Transverse colon (tissue), 4 donors: Measurements from ENCODE around the gene NOC2L. TPM values are rescaled to one million over a fixed set of nuclear protein-coding genes. Genes with fewer than 3 reads are reported as not detected.

Experiments
- DNase-seq: peaks from one replicate; pipeline ENCODE4 v3.0.0-alpha.2; 2019
- H3K27ac ChIP-seq, 4 donors: fragments of 200-600 bp; sonication (generic); 2 replicates each; pipeline ENCODE4 v1.5.1; 2016 to 2018; ENCODE audit warnings: inconsistent platforms in 4 of 4
- H3K27me3 ChIP-seq: fragments of 200-600 bp; sonication (generic); 2 replicates; pipeline ENCODE4 v1.5.1; 2017; ENCODE audit warnings: inconsistent platforms
- H3K36me3 ChIP-seq, 4 donors: fragments of 200-600 bp; sonication (generic); 2 replicates each; pipeline ENCODE4 v1.5.1; 2017 to 2019; ENCODE audit warnings: inconsistent platforms in 4 of 4
- H3K4me1 ChIP-seq, 4 donors: fragments of 200-600 bp; sonication (generic); 2 replicates each; pipeline ENCODE4 v1.5.1; 2017 to 2020; ENCODE audit warnings: inconsistent platforms in 4 of 4
- H3K4me3 ChIP-seq, 4 donors: fragments of 200-600 bp; sonication (generic); 1 replicate in 1 of 4; 2 replicates in 3 of 4; pipeline versions ENCODE4 v1.5.1 to v1.6.1; 2017 to 2019; ENCODE audit warnings: inconsistent platforms in 4 of 4
- H3K9me3 ChIP-seq, 2 donors: fragments of 200-600 bp; sonication (generic); 2 replicates each; pipeline ENCODE4 v1.5.1; 2017 to 2019; ENCODE audit warnings: inconsistent platforms in 2 of 2
- EP300 ChIP-seq: sonication (generic); formaldehyde crosslinking; IDR thresholded peaks from one replicate; pipeline ENCODE4 v1.6.1; 2017; ENCODE audit warnings: antibody characterized with exemption, low read depth
- POLR2A ChIP-seq: fragments of 450-650 bp; IDR thresholded peaks from one replicate; pipeline ENCODE4 v1.6.1; 2016; ENCODE audit warnings: antibody characterized with exemption, mild to moderate bottlenecking, moderate library complexity
- POLR2AphosphoS5 ChIP-seq, 3 donors: sonication (generic); formaldehyde crosslinking; IDR thresholded peaks; one replicate each; pipeline ENCODE4 v1.6.1; 2016; ENCODE audit warnings: antibody characterized with exemption in 3 of 3
- WGBS, 2 donors: methylation state at CpG; one replicate each; pipeline ENCODE4 v1.1.5; 2018; ENCODE audit warnings: low coverage in 1 of 2; 5-methylcytosine and 5-hydroxymethylcytosine counted together
- in situ Hi-C, 4 donors: fragments of 200-750 bp; cut with MboI; loops; one replicate each; pipeline versions ENCODE4 v1.15.0 to v1.15.1; 2017; ENCODE audit warnings: low sequenced_read_pairs in 3 of 4, low pct_ligation_motif_present in 1 of 4, low pct_unique_long_range_greater_than_20kb in 1 of 4
- intact Hi-C: fragments of 100-400 bp; cut with DNase I; formaldehyde crosslinking; loops from one replicate; pipeline ENCODE4 v1.15.1; 2023; ENCODE audit warnings: low total_unique reads
- total RNA-seq, 4 donors: library from RNA; depleted of rRNA; stranded (reverse); fragments of >200 nt; gene quantifications; one replicate each; pipeline ENCODE4 v1.1.0, GENCODE V29; 2016
- TF ChIP-seq, protein P1 (sequence below), 5 experiments: fragments of 200-600 bp in 3 of 5; fragments of 450-650 bp in 2 of 5; sonication (generic) in 3 of 5; IDR thresholded peaks; 1 replicate in 2 of 5; 2 replicates in 3 of 5; pipeline ENCODE4 v1.5.1; 2016 to 2017; ENCODE audit warnings: antibody characterized with exemption in 5 of 5, inconsistent platforms in 3 of 5, mild to moderate bottlenecking in 2 of 5, moderate library complexity in 1 of 5

NOC2L gene
- total RNA-seq, 4 donors from 2014 or later = 17.6 to 50.4 (median 31.6) TPM

DNA sequence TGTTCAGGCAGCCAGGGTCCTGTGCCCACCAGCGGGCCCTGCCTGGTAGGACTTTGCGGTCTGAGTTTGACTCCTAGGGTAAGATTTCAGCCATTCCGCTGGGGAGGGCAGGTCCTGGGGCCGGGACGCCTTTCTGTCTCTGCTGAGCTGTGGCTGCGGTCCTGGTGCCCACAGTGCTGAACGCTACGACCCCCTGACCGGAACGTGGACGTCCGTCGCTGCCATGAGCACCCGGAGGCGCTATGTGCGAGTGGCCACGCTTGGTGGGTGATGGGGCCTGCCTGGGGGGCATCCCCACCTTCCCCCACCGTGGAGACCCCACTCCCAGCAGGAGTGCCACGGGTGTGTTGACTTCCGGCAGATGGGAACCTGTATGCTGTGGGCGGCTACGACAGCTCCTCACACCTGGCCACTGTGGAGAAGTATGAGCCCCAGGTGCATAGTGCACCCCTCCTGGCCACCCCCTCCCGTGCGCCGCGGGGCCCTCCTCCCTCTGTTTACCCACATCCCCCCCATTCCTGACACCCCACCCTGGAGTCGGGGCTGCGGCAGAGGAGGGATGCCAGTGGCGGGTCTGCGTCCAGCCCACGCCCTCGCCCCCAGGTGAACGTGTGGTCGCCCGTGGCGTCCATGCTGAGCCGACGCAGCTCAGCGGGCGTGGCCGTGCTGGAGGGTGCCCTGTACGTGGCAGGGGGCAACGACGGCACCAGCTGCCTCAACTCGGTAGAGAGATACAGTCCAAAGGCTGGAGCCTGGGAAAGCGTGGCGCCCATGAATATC is 4.9 kb upstream of the NOC2L start:
- Histone ChIP-seq H3K27ac (no peak overlapping the region), H3K4me3 (no peak overlapping the region), H3K4me1 (peaks cover 17 to 33% (median 28%) of the 10 kb centered on the region in 4 donors), H3K36me3 (no peaks in the 10 kb centered on the region), H3K9me3 (no peaks in the 10 kb centered on the region), H3K27me3 (peaks cover 17% of the 10 kb centered on the region)
- in situ Hi-C loops = no loop called here
- no peak for DNase-seq
- 96% methylated on average over 23 of the region's 47 CpGs; no CpG with 5 or more reads in 1 of the 2 donors for WGBS, 2 donors
- TF ChIP-seq, protein P1, sequence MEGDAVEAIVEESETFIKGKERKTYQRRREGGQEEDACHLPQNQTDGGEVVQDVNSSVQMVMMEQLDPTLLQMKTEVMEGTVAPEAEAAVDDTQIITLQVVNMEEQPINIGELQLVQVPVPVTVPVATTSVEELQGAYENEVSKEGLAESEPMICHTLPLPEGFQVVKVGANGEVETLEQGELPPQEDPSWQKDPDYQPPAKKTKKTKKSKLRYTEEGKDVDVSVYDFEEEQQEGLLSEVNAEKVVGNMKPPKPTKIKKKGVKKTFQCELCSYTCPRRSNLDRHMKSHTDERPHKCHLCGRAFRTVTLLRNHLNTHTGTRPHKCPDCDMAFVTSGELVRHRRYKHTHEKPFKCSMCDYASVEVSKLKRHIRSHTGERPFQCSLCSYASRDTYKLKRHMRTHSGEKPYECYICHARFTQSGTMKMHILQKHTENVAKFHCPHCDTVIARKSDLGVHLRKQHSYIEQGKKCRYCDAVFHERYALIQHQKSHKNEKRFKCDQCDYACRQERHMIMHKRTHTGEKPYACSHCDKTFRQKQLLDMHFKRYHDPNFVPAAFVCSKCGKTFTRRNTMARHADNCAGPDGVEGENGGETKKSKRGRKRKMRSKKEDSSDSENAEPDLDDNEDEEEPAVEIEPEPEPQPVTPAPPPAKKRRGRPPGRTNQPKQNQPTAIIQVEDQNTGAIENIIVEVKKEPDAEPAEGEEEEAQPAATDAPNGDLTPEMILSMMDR (IDR thresholded peaks at IDR 0.05) = no peak
- TF ChIP-seq EP300 (no peak), POLR2A (no peak)
- intact Hi-C loops = no loop called here

DNA sequence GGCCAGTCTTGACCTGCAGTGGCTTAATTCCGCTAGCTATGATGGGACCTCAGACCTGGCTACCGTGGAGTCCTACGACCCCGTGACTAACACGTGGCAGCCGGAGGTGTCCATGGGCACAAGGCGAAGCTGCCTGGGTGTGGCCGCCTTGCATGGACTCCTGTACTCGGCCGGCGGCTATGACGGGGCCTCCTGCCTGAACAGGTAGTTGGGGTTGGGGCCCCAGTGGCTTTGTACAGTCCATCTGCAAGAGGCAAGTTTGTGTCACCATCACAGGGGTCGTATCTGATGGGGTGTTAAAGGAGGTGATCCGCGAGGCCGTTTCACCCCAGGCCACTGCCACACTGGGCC is 4.2 kb upstream of the NOC2L start:
- no peaks in the 10 kb centered on the region for H3K36me3 ChIP-seq
- peaks cover 19 to 39% (median 30%) of the 10 kb centered on the region in 4 donors for H3K4me1 ChIP-seq
- intact Hi-C loops = no loop called here
- in situ Hi-C loops = no loop called here
- no peak for DNase-seq
- TF ChIP-seq, protein P1 (IDR thresholded peaks at IDR 0.05) = no peak
- TF ChIP-seq POLR2AphosphoS5 (IDR thresholded peaks at IDR 0.05) (no peak), EP300 (no peak), POLR2A (no peak)
- no peak overlapping the region for H3K27ac ChIP-seq
- H3K4me3 ChIP-seq = no peak overlapping the region
- H3K9me3 ChIP-seq = no peaks in the 10 kb centered on the region
- peaks cover 11% of the 10 kb centered on the region for H3K27me3 ChIP-seq
- 84% methylated on average over 16 of the region's 16 CpGs; no CpG with 5 or more reads in 1 of the 2 donors for WGBS, 2 donors

- no peaks in the 10 kb centered on the region for H3K9me3 ChIP-seq
- DNase-seq = no peak
- no peak overlapping the region for H3K4me3 ChIP-seq
- peaks cover 5% of the 10 kb centered on the region for H3K27me3 ChIP-seq
- in situ Hi-C loops = no loop called here
- peaks cover 25 to 45% (median 37%) of the 10 kb centered on the region in 4 donors for H3K4me1 ChIP-seq
- no peak overlapping the region for H3K27ac ChIP-seq
- WGBS, 2 donors = 94% methylated on average over 52 of the region's 57 CpGs; no CpG with 5 or more reads in 1 of the 2 donors
- intact Hi-C loops = no loop called here
- no peak for TF ChIP-seq POLR2AphosphoS5 (IDR thresholded peaks at IDR 0.05)
- TF ChIP-seq POLR2A = no peak
- H3K36me3 ChIP-seq = no peaks in the 10 kb centered on the region
These were observed 3.6 kb upstream of the NOC2L start for GRCh38 chr1:962381-963300.

DNA sequence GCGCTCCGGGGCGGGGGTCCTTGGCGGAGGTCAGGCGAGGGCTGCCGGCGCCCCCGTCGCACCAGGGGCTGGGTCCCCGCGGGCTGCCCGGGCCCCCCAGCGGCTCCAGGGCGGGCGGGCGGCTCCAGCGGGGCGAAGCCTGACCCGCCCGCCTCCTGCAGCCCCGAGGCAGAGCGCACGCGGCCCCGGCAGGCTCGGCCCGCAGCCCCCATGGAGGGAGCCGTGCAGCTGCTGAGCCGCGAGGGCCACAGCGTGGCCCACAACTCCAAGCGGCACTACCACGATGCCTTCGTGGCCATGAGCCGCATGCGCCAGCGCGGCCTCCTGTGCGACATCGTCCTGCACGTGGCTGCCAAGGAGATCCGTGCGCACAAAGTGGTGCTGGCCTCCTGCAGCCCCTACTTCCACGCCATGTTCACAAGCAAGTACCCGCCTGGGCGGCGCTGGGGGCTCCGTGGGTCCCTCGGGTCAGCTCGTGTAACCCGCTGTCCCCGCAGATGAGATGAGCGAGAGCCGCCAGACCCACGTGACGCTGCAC is 2.1 kb upstream of the NOC2L start:
- Histone ChIP-seq H3K36me3 (peaks cover 0 to 2% (median 0%) of the 10 kb centered on the region in 4 donors), H3K4me3 (peak overlapping the region; percentile 70 to 96 (median 86)), H3K27ac (peak overlapping the region; percentile 6 to 65 (median 41)), H3K27me3 (no peaks in the 10 kb centered on the region), H3K4me1 (peaks cover 17 to 39% (median 32%) of the 10 kb centered on the region in 4 donors), H3K9me3 (no peaks in the 10 kb centered on the region)
- no peak for DNase-seq
- in situ Hi-C loops = no loop called here
- 57% methylated on average over 36 of the region's 56 CpGs; no CpG with 5 or more reads in 1 of the 2 donors for WGBS, 2 donors
- TF ChIP-seq POLR2AphosphoS5 (IDR thresholded peaks at IDR 0.05) (no peak), EP300 (no peak), POLR2A (no peak)
- TF ChIP-seq, protein P1 (IDR thresholded peaks at IDR 0.05) = no peak
- intact Hi-C loops = no loop called here
